NCI-H226 (cell line): ENCODE results near the gene DGKH.
"Not testable (repeated sequence)": the region's sequence is repeated elsewhere in the genome, so short reads cannot be mapped to it uniquely, and the experiment has no call there.

Source experiments
- DNase-seq: peaks from one replicate; pipeline ENCODE4 v3.0.0-alpha.2; 2015

Gene DGKH

GRCh38 chr13:42041011-42041683 lies 7.3 kb upstream of the DGKH start:
- peak; percentile 49 for DNase-seq

- peak; percentile 68 for DNase-seq
These were observed 6.8 kb upstream of the DGKH start for GRCh38 chr13:42041684-42042035.

GRCh38 chr13:42043676-42044075 lies 4.8 kb upstream of the DGKH start:
- no peak for DNase-seq

GRCh38 chr13:42046448-42046847 lies 2.0 kb upstream of the DGKH start:
- no peak for DNase-seq

- peak; percentile 62 for DNase-seq
These were observed 697 bp upstream of the DGKH start for GRCh38 chr13:42047561-42048341.

GRCh38 chr13:42048684-42049453 lies 421 bp downstream of the DGKH start:
- DNase-seq: peak; percentile 81

GRCh38 chr13:42049454-42049813 lies 986 bp downstream of the DGKH start:
- no peak for DNase-seq

- DNase-seq: no peak
These were observed 6.5 kb downstream of the DGKH start for GRCh38 chr13:42054798-42055499.

- DNase-seq: no peak
These were observed 7.1 kb downstream of the DGKH start for GRCh38 chr13:42055500-42056085.

- no peak for DNase-seq
These were observed 7.7 kb downstream of the DGKH start for GRCh38 chr13:42056146-42056545.

GRCh38 chr13:42056583-42056982 lies 8.1 kb downstream of the DGKH start:
- no peak for DNase-seq

GRCh38 chr13:42057918-42058530 lies 9.6 kb downstream of the DGKH start:
- DNase-seq: no peak

GRCh38 chr13:42061943-42062342 lies 13.5 kb downstream of the DGKH start:
- no peak for DNase-seq

GRCh38 chr13:42063105-42063504 lies 14.7 kb downstream of the DGKH start:
- DNase-seq: peak; percentile 19

GRCh38 chr13:42064259-42064658 lies 15.8 kb downstream of the DGKH start:
- peak; percentile 44 for DNase-seq

GRCh38 chr13:42064966-42065365 lies 16.5 kb downstream of the DGKH start:
- DNase-seq: no peak

GRCh38 chr13:42065414-42065813 lies 17.0 kb downstream of the DGKH start:
- no peak for DNase-seq

GRCh38 chr13:42066542-42066941 lies 18.1 kb downstream of the DGKH start:
- no peak for DNase-seq

GRCh38 chr13:42068886-42069285 lies 20.4 kb downstream of the DGKH start:
- DNase-seq: no peak

GRCh38 chr13:42070599-42070998 lies 22.2 kb downstream of the DGKH start:
- DNase-seq: not testable (repeated sequence)

GRCh38 chr13:42071179-42071578 lies 22.7 kb downstream of the DGKH start:
- DNase-seq: not testable (repeated sequence)

- DNase-seq: peak; percentile 15
These were observed 23.4 kb downstream of the DGKH start for GRCh38 chr13:42071672-42072419.
